H1 (cell line): ENCODE results near the gene WDR1. TPM values are rescaled to one million over a fixed set of nuclear protein-coding genes. Genes with fewer than 3 reads are reported as not detected.

Source experiments
- CTCF ChIA-PET: fragments of 300-600 bp; sonication (Branson Sonifier 250); formaldehyde crosslinking; loops from one replicate; lab custom pipeline; 2021; ENCODE audit not compliant: partially characterized antibody; lab: Charles Lee
- POLR2A ChIA-PET: fragments of 300-600 bp; sonication (Branson Sonifier 250); formaldehyde crosslinking; loops from one replicate; lab custom pipeline; 2021; ENCODE audit warnings: inconsistent platforms; ENCODE audit not compliant: partially characterized antibody; lab: Charles Lee
- DNase-seq, 2 experiments: peaks; one replicate each; pipeline versions ENCODE4 v3.0.0 to v3.0.0-alpha.2; 2010 to 2022; ENCODE audit warnings: low spot score in 2 of 2, low read depth in 1 of 2, mixed read lengths in 1 of 2
- FAIRE-seq: peaks from 2 replicates; lab custom pipeline; 2011; peaks lifted over from hg19 to GRCh38; lab: Jason Lieb, UNC
- H2AFZ ChIP-seq: 2 replicates; pipeline ENCODE4 v1.8.1; 2012; ENCODE audit warnings: low read length, inconsistent platforms
- H2AK5ac ChIP-seq: 2 replicates; pipeline ENCODE4 v1.6.1; 2013; ENCODE audit warnings: low read depth, low read length
- H2BK120ac ChIP-seq: replicated peaks from 2 replicates; pipeline ENCODE3; 2013; ENCODE audit warnings: low read depth, low read length, inconsistent platforms
- H2BK12ac ChIP-seq: 2 replicates; pipeline ENCODE4 v1.6.1; 2013; ENCODE audit warnings: low read depth, low read length
- H2BK15ac ChIP-seq: 2 replicates; pipeline ENCODE4 v1.6.1; 2013; ENCODE audit warnings: low read length
- H2BK20ac ChIP-seq: 2 replicates; pipeline ENCODE4 v1.6.1; 2013; ENCODE audit warnings: low read length
- H2BK5ac ChIP-seq: 2 replicates; pipeline ENCODE4 v1.6.1; 2013; ENCODE audit warnings: low read depth, low read length
- H3K14ac ChIP-seq: 2 replicates; pipeline ENCODE4 v1.6.1; 2013; ENCODE audit warnings: inconsistent platforms; ENCODE audit not compliant: insufficient read length
- H3K18ac ChIP-seq: 2 replicates; pipeline ENCODE4 v1.6.1; 2013; ENCODE audit warnings: low read length; ENCODE audit errors: extremely low read depth
- H3K23ac ChIP-seq: 2 replicates; pipeline ENCODE4 v1.6.1; 2013; ENCODE audit warnings: inconsistent platforms; ENCODE audit not compliant: insufficient read length
- H3K23me2 ChIP-seq: 2 replicates; pipeline ENCODE4 v1.6.1; 2013; ENCODE audit warnings: low read depth, low read length
- H3K27ac ChIP-seq: 2 replicates; pipeline ENCODE4 v1.6.1; 2011; ENCODE audit warnings: low read depth, low read length, inconsistent platforms
- H3K27me3 ChIP-seq, 4 experiments: replicated peaks in 1 of 4; 1 replicate in 1 of 4; 2 replicates in 3 of 4; pipeline versions ENCODE4 v1.6.1 to v1.8.1; 2011 to 2013; ENCODE audit warnings: low read length in 3 of 4, mild to moderate bottlenecking in 3 of 4, inconsistent platforms in 2 of 4, mixed read lengths in 2 of 4, moderate library complexity in 1 of 4; ENCODE audit not compliant: control insufficient read depth in 3 of 4, insufficient read depth in 3 of 4; ENCODE audit errors: extremely low read depth in 1 of 4
- H3K36me3 ChIP-seq, 4 experiments: 2 replicates each; pipeline versions ENCODE4 v1.6.1 to v1.8.1; 2011 to 2013; ENCODE audit warnings: mild to moderate bottlenecking in 4 of 4, low read length in 3 of 4, moderate library complexity in 2 of 4, control low read depth in 1 of 4, inconsistent platforms in 1 of 4; ENCODE audit not compliant: insufficient read depth in 4 of 4, control insufficient read depth in 2 of 4
- H3K4ac ChIP-seq: replicated peaks from 2 replicates; pipeline ENCODE3; 2013; ENCODE audit warnings: low read length, low read depth, mixed read lengths, inconsistent platforms; ENCODE audit not compliant: insufficient read length
- H3K4me1 ChIP-seq, 4 experiments: replicated peaks in 1 of 4; 1 replicate in 1 of 4; 2 replicates in 3 of 4; pipeline versions ENCODE4 v1.6.1 to v1.8.1; 2011 to 2013; ENCODE audit warnings: low read length in 3 of 4, inconsistent platforms in 2 of 4, mixed read lengths in 1 of 4; ENCODE audit not compliant: insufficient read depth in 4 of 4, control insufficient read depth in 3 of 4
- H3K4me2 ChIP-seq, 2 experiments: 2 replicates each; pipeline versions ENCODE4 v1.6.1 to v1.8.1; 2011 to 2013; ENCODE audit warnings: low read depth in 2 of 2, low read length in 2 of 2, control low read depth in 1 of 2, inconsistent platforms in 1 of 2, mild to moderate bottlenecking in 1 of 2; ENCODE audit not compliant: insufficient read depth in 1 of 2
- H3K4me3 ChIP-seq, 4 experiments: fragments of 200-600, 300-600 bp in 1 of 4; sonication (generic), shearing (Covaris generic), sonication (Bioruptor Twin) in 1 of 4; 2 replicates each; pipeline versions ENCODE4 v1.5.1 to v1.8.1; 2011 to 2016; ENCODE audit warnings: low read length in 4 of 4, low read depth in 3 of 4, control low read depth in 2 of 4, inconsistent platforms in 2 of 4, mild to moderate bottlenecking in 2 of 4, mixed read lengths in 1 of 4, moderate library complexity in 1 of 4; ENCODE audit not compliant: insufficient read depth in 2 of 4; ENCODE audit errors: extremely low read depth in 1 of 4
- H3K56ac ChIP-seq: replicated peaks from 2 replicates; pipeline ENCODE3; 2013; ENCODE audit warnings: low read depth, mild to moderate bottlenecking, mixed read lengths, low read length, inconsistent platforms; ENCODE audit not compliant: insufficient read length
- H3K79me1 ChIP-seq: 2 replicates; pipeline ENCODE4 v1.6.1; 2013; ENCODE audit warnings: low read depth, low read length, control low read depth
- H3K79me2 ChIP-seq, 2 experiments: 2 replicates each; pipeline versions ENCODE4 v1.6.1 to v1.8.1; 2012 to 2013; ENCODE audit warnings: low read length in 2 of 2, mild to moderate bottlenecking in 2 of 2, inconsistent platforms in 1 of 2; ENCODE audit not compliant: insufficient read depth in 2 of 2, control insufficient read depth in 1 of 2
- H3K9ac ChIP-seq, 4 experiments: replicated peaks in 1 of 4; 1 replicate in 1 of 4; 2 replicates in 3 of 4; pipeline versions ENCODE4 v1.6.1 to v1.8.1; 2011 to 2013; ENCODE audit warnings: low read depth in 3 of 4, low read length in 3 of 4, control low read depth in 2 of 4, mild to moderate bottlenecking in 2 of 4, moderate library complexity in 2 of 4, inconsistent platforms in 1 of 4; ENCODE audit errors: extremely low read depth in 1 of 4
- H3K9me3 ChIP-seq, 2 experiments: 2 replicates each; pipeline versions ENCODE4 v1.6.1 to v1.8.1; 2012 to 2013; ENCODE audit warnings: mild to moderate bottlenecking in 2 of 2, moderate library complexity in 2 of 2, control low read depth in 1 of 2, inconsistent platforms in 1 of 2, low read depth in 1 of 2, low read length in 1 of 2, mixed read lengths in 1 of 2; ENCODE audit not compliant: insufficient read depth in 2 of 2
- H4K20me1 ChIP-seq, 2 experiments: replicated peaks in 1 of 2; 2 replicates each; pipeline versions ENCODE3 to v1.8.1; 2011 to 2013; ENCODE audit warnings: inconsistent platforms in 2 of 2, low read length in 2 of 2, mild to moderate bottlenecking in 1 of 2; ENCODE audit not compliant: insufficient read depth in 2 of 2, control insufficient read depth in 1 of 2
- H4K5ac ChIP-seq: 2 replicates; pipeline ENCODE4 v1.6.1; 2013; ENCODE audit warnings: low read length, low read depth, mixed read lengths, inconsistent platforms; ENCODE audit not compliant: insufficient read length
- H4K8ac ChIP-seq: 2 replicates; pipeline ENCODE4 v1.8.0; 2013; ENCODE audit warnings: mild to moderate bottlenecking, moderate library complexity, low read length, inconsistent platforms; ENCODE audit not compliant: insufficient read depth; ENCODE audit errors: extremely low read depth
- H4K91ac ChIP-seq: replicated peaks from 2 replicates; pipeline ENCODE3; 2013; ENCODE audit warnings: low read length, mixed read lengths, inconsistent platforms; ENCODE audit not compliant: insufficient read length
- KDM4A ChIP-seq: IDR thresholded peaks from one replicate; pipeline ENCODE4 v1.7.1; 2012; ENCODE audit warnings: low read depth, mild to moderate bottlenecking, moderate library complexity, low read length, inconsistent platforms; ENCODE audit not compliant: severe bottlenecking
- POLR2A ChIP-seq, 2 experiments: IDR thresholded peaks; 1 replicate in 1 of 2; 2 replicates in 1 of 2; pipeline ENCODE4 v1.6.1; 2011; ENCODE audit warnings: low read depth in 2 of 2, low read length in 2 of 2, mild to moderate bottlenecking in 2 of 2; ENCODE audit errors: control extremely low read depth in 1 of 2
- RBBP5 ChIP-seq: IDR thresholded peaks from 2 replicates; pipeline ENCODE4 v1.7.1; 2012; ENCODE audit warnings: low read depth, mild to moderate bottlenecking, inconsistent platforms, low read length, moderate library complexity, borderline replicate concordance
- SIX5 ChIP-seq: IDR thresholded peaks from 2 replicates; pipeline ENCODE4 v1.6.1; 2011; ENCODE audit warnings: mild to moderate bottlenecking, low read depth, low read length
- TCF12 ChIP-seq: IDR thresholded peaks from 2 replicates; pipeline ENCODE4 v1.6.1; 2011; ENCODE audit warnings: low read depth, mild to moderate bottlenecking, low read length
- ZNF274 ChIP-seq: IDR thresholded peaks from 2 replicates; pipeline ENCODE4 v1.7.0; 2012; ENCODE audit warnings: low read length, borderline replicate concordance; ENCODE audit errors: extremely low read depth
- WGBS, 2 experiments: shearing (Covaris generic) in 1 of 2; methylation state at CpG; one replicate each; pipeline versions ENCODE4 v1.1.6 to v1.1.7; 2013 to 2015; ENCODE audit warnings: low lambda C conversion rate in 2 of 2, mixed read lengths in 2 of 2, inconsistent platforms in 1 of 2, low coverage in 1 of 2, missing lambda C conversion rate in 1 of 2; ENCODE audit not compliant: insufficient replicate concordance in 2 of 2, insufficient coverage in 1 of 2, insufficient read length in 1 of 2; ENCODE audit errors: extremely low coverage in 1 of 2, missing lambda C conversion rate in 1 of 2; 5-methylcytosine and 5-hydroxymethylcytosine counted together
- polyA plus RNA-seq, 7 experiments: library from polyadenylated mRNA; depleted of rRNA in 3 of 7; stranded (reverse) in 5 of 7; unstranded in 2 of 7; fragments of >200 nt in 5 of 7; fragments of 200-250 nt in 2 of 7; gene quantifications; 1 replicate in 5 of 7; 2 replicates in 1 of 7; 4 replicates in 1 of 7; pipeline versions ENCODE4 v1.2.1 to v1.2.3, GENCODE V29; 2011 to 2013; ENCODE audit warnings: missing spikeins in 2 of 7, mixed read lengths in 2 of 7
- total RNA-seq: library from RNA; stranded (reverse); fragmentation: NEBNext Ultra II Directional; extraction: Animal tissue kit (Norgen Biotek cat#: 25700); gene quantifications from 2 replicates; pipeline ENCODE4 v1.2.1, GENCODE V29; 2021

The WDR1 gene
- total and polyA plus RNA-seq, 2 of the 8 experiments (the other 6 are each of a cell fraction or from before 2014, with no cell fraction given), result 315 to 377 TPM

DNA sequence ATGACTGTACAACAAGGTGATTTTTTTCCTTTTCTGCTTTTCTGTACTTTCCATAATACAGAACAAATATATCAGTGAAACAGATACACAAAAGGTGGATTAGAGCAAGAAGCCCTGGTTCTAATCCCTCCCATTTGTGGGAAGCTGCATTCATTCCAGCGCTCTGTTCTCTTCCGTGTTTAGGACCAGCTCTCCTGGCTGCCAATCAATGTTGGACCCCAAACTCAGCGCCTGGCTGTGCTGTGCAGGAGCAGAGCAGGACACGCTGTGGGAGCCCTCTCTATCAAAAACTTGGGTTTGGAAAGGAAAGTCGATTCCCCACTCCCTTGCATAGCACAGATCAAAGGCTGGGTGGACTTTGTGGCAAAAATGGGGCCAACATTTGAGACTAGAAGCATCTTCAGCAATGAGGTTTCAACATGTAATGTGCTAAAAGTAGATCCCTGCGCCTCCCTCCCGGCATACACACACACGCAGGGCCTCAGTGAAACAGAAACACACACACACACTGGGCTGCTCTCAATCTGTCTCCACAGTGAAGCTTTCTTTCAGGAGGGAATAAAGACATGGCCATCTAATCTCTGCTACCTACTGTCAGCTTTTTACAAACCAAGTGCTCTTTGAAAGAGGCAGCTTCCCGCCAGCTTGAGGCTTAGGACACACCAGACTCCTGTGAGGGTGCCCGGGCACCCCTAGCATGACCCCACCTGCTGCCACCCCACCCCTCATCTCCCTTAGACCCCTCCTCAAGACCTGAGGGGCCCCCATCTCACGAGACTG lies 12.2 kb downstream of the WDR1 start:
- H3K9ac ChIP-seq, result no peak overlapping the region; a peak in 2 of 7 replicates
- no peak for FAIRE-seq
- no peak overlapping the region for H2AK5ac ChIP-seq
- H2BK20ac ChIP-seq, result no peak overlapping the region
- no peak overlapping the region for H4K8ac ChIP-seq
- DNase-seq, result no peak
- no peak overlapping the region for H3K4me3 ChIP-seq
- no peak overlapping the region for H3K14ac ChIP-seq
- no peak overlapping the region for H3K23ac ChIP-seq
- peaks cover 30 to 99% of the 10 kb centered on the region in 2 experiments for H3K79me2 ChIP-seq
- TF ChIP-seq POLR2A (IDR thresholded peaks at IDR 0.05; ENCODE audit: control extremely low read depth in 1 of 2, low read depth in 2 of 2, low read length in 2 of 2) (peak in 1 of 2 experiments; percentile 39; a peak in 1 of 3 replicates), ZNF274 (no peak), SIX5 (no peak), TCF12 (no peak), KDM4A (no peak), RBBP5 (no peak)
- peaks cover 55 to 63% of the 10 kb centered on the region in 2 experiments for H4K20me1 ChIP-seq
- WGBS, 2 experiments, result 79% methylated on average over 11 of the region's 11 CpGs; no CpG with 5 or more reads in 1 of the 2 experiments
- peak overlapping the region; percentile 53; the same call in 1 of the 2 replicates for H2BK5ac ChIP-seq
- peak overlapping the region in 1 of 2 experiments; percentile 35; a peak in 1 of 4 replicates for H3K4me2 ChIP-seq
- H2AFZ ChIP-seq, result no peak overlapping the region
- peaks cover 53% of the 10 kb centered on the region for H3K79me1 ChIP-seq
- POLR2A ChIA-PET, result interaction anchor here (0.6 to 13.7 kb wide), 5 partner anchors 9 to 878 kb away, joined by 3 to 197 read pairs (median 99); partner anchors contain the start of gene WDR1
- H4K5ac ChIP-seq, result no peak overlapping the region
- no peak overlapping the region for H2BK12ac ChIP-seq
- H3K56ac ChIP-seq, result no peak overlapping the region
- no peaks in the 10 kb centered on the region for H3K27me3 ChIP-seq
- no peak overlapping the region for H3K27ac ChIP-seq
- H3K9me3 ChIP-seq, result no peaks in the 10 kb centered on the region
- no peaks in the 10 kb centered on the region; the same call in 1 of the 2 replicates for H3K23me2 ChIP-seq
- H3K36me3 ChIP-seq, result peaks cover 10 to 57% (median 21%) of the 10 kb centered on the region in 4 experiments
- no peak overlapping the region for H2BK15ac ChIP-seq
- H2BK120ac ChIP-seq, result no peak overlapping the region
- CTCF ChIA-PET, result interaction anchor here (0.8 to 3.7 kb wide), 4 partner anchors 11 to 85 kb away, joined by 3 to 29 read pairs (median 4); no protein-coding TSS in a partner anchor
- no peak overlapping the region for H4K91ac ChIP-seq
- no peak overlapping the region for H3K4ac ChIP-seq
- H3K18ac ChIP-seq, result no peak overlapping the region
- peaks cover 0 to 42% (median 14%) of the 10 kb centered on the region in 4 experiments; a peak in 6 of 7 replicates for H3K4me1 ChIP-seq
